ENCODE data around the gene CLDN8.

- TF ChIP-seq CTCF (IDR thresholded peaks at IDR 0.05; ENCODE audit: low read depth, low read length, poor library complexity, severe bottlenecking) (no peak), EZH2phosphoT487 (IDR thresholded peaks at IDR 0.05; ENCODE audit: borderline replicate concordance, low read length) (no peak)
These were observed 22.7 kb downstream of the CLDN8 start for GRCh38 chr21:30193201-30193600.

Measured in DOHH2 (cell line).